ENCODE results near the gene PHOSPHO1.

DNA sequence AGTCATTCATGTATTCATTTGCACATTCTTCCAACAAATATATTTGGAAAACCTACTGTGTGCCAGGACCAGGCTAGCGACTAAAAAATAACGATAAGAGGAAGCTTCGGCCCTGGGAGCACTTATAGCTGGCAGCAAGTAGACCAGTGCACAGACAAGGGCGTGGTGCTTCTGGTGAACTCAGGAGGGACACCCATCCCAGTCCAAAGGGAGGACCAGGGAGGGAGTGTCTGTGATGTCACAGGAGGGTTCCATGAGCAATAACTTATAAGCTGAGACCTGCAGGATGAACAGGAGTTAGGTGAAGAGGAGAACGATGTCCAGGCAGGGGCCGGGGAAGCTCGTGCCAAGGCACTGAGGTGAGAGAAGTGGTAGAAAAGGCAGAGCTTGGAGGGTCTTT is 17.4 kb upstream of the PHOSPHO1 start:
- TF ChIP-seq, protein P1, sequence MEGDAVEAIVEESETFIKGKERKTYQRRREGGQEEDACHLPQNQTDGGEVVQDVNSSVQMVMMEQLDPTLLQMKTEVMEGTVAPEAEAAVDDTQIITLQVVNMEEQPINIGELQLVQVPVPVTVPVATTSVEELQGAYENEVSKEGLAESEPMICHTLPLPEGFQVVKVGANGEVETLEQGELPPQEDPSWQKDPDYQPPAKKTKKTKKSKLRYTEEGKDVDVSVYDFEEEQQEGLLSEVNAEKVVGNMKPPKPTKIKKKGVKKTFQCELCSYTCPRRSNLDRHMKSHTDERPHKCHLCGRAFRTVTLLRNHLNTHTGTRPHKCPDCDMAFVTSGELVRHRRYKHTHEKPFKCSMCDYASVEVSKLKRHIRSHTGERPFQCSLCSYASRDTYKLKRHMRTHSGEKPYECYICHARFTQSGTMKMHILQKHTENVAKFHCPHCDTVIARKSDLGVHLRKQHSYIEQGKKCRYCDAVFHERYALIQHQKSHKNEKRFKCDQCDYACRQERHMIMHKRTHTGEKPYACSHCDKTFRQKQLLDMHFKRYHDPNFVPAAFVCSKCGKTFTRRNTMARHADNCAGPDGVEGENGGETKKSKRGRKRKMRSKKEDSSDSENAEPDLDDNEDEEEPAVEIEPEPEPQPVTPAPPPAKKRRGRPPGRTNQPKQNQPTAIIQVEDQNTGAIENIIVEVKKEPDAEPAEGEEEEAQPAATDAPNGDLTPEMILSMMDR (IDR thresholded peaks at IDR 0.05) = no peak
- no peak for TF ChIP-seq POLR2A (IDR thresholded peaks at IDR 0.05)

All from gastroesophageal sphincter (tissue), 3 donors.